Pancreas (tissue), 10 donors: ENCODE data around the gene LIF. TPM values are rescaled to one million over a fixed set of nuclear protein-coding genes. Genes with fewer than 3 reads are reported as not detected.
A peak's percentile ranks its signal among the peaks of the same experiment; 100 is the strongest.

Experiments
- ATAC-seq, 4 donors: fragments of 200-7000 bp; cut with Tn5 transposase; one replicate each; pipeline versions ENCODE4 v1.8.0 to v1.9.1; 2020; ENCODE audit warnings: mild to moderate bottlenecking in 4 of 4, moderate library complexity in 4 of 4
- DNase-seq, 6 donors: peaks; one replicate each; pipeline ENCODE4 v3.0.0-alpha.2; 2020
- FAIRE-seq: peaks from 2 replicates; lab custom pipeline; 2012; peaks lifted over from hg19 to GRCh38; lab: Jason Lieb, UNC
- H3K27ac ChIP-seq, 4 donors: fragments of 200-600 bp; sonication (generic); 1 replicate in 3 of 4; 2 replicates in 1 of 4; pipeline versions ENCODE4 v1.5.0 to v1.8.0; 2020
- H3K27me3 ChIP-seq, 4 donors: fragments of 200-600 bp; one replicate each; pipeline ENCODE4 v1.8.0; 2021
- H3K36me3 ChIP-seq, 3 donors: fragments of 200-600 bp; sonication (generic) in 1 of 3; one replicate each; pipeline versions ENCODE4 v1.5.0 to v1.8.0; 2020 to 2021
- H3K4me1 ChIP-seq, 3 donors: fragments of 200-600 bp; one replicate each; pipeline ENCODE4 v1.8.0; 2021
- H3K4me3 ChIP-seq, 4 donors: fragments of 200-600 bp; sonication (generic) in 2 of 4; one replicate each; pipeline versions ENCODE4 v1.5.0 to v1.8.0; 2020 to 2021
- H3K9me3 ChIP-seq, 4 donors: fragments of 200-600 bp; one replicate each; pipeline ENCODE4 v1.8.0; 2021
- WGBS, 2 donors: extraction: QIAGEN DNeasy Blood & Tissue Kit; methylation state at CpG; one replicate each; pipeline ENCODE4 v1.1.7; 2013; 5-methylcytosine and 5-hydroxymethylcytosine counted together
- intact Hi-C, 3 donors: fragments of 100-400 bp; cut with DNase I; formaldehyde crosslinking; loops; one replicate each; pipeline versions ENCODE4 v1.11.1 to v1.14.2; 2022
- polyA plus RNA-seq, 2 donors: library from polyadenylated mRNA; stranded (reverse); fragments of 200-250 nt; gene quantifications; one replicate each; pipeline ENCODE4 v1.2.3, GENCODE V29; 2013
- total RNA-seq, 6 donors: library from RNA; stranded (reverse); fragmentation: NEBNext Ultra II Directional in 4 of 6; extraction: Animal tissue kit (Norgen Biotek cat#: 25700) in 4 of 6; gene quantifications; one replicate each; pipeline versions ENCODE4 v1.2.1 to v1.2.4, GENCODE V29; 2021 to 2023
- TF ChIP-seq, protein P1 (sequence below), 4 donors: fragments of 200-600 bp; sonication (generic) in 3 of 4; IDR thresholded peaks; one replicate each; pipeline versions ENCODE4 v1.5.0 to v1.8.0; 2021; ENCODE audit warnings: antibody characterized with exemption in 4 of 4
- donor health status: healthy with polysubstance abuse.
- donor health status: DM: no; HTN: no; CAD: no; lungs with moderate emphysema.
- donor health status: DM: no; HTN: no; CAD: no.
- donor health status: control.
- donor health status: control.
- donor health status: Bipolar disorder and iron deficiency.
- donor health status: DM: yes; HTN: yes; CAD: no.
- donor health status: DM: no; HTN: no; CAD: no.
- donor health status: DM: no; HTN: no; CAD: no.
- donor health status: DM: yes; HTN: yes; CAD: no.

The LIF gene
- total and polyA plus RNA-seq, 8 donors: 0.32 to 5.8 (median 2.3) TPM

DNA sequence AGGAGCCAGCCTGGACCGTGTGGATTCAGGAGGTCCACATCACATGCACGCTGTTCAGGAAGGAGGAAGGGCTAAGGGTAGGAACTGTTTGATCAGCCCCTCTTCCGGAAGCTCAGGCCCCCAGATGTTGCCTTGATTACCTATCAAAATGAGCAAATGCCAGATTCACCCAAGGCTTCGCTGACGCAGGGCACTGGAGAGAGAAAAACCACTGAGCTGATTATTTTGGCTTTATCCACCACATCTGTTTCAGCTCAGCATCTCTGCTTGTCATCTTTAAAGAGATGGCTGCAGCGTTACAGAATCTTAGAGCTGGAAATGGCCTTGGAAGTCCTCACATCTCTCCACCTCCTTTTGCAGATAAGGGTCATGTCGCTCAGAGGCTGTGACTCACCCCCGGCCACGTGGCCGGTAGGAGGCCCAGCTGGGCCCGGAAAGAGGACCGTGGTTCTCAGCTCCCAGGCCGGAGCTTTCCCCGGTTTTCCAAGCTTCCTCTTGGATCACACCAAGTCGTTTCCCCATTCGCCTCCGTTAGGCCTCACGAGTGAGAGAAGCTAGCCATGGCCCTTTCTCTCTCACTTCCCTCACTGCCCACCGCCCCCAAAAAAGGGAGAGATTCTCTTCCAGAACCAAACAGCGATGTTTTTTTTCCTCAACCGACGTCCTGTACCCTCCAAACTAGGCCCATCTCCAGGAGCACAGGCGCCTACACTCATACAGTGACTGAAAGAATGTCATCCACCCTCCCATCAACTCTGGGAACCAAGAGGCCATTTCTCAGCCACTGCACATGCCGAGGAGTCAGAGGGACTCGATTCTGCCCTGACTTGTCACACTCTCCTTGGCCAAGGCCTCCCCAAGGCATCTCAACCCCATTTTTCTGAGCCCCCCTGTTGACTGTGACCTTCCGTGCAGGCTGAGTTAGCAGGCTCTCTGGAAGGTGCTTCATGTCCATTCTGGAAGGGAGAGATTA, 37.6 kb downstream of the LIF start:
- 69 to 70% methylated on average over 26 of the region's 26 CpGs for WGBS, 2 donors
- FAIRE-seq (no peak), ATAC-seq (peak; percentile 42 to 72 (median 51)), DNase-seq (peak in 4 of 6 donors; percentile 44 to 64 (median 56))
- H3K36me3 ChIP-seq: no peaks in the 10 kb centered on the region
- H3K9me3 ChIP-seq: no peaks in the 10 kb centered on the region
- peaks cover 0 to 5% (median 0%) of the 10 kb centered on the region in 3 donors for H3K4me1 ChIP-seq
- peak overlapping the region in 3 of 4 donors; percentile 4 to 75 (median 73) for H3K27ac ChIP-seq
- no peak overlapping the region for H3K4me3 ChIP-seq
- intact Hi-C loops: no loop called here
- TF ChIP-seq, protein P1, sequence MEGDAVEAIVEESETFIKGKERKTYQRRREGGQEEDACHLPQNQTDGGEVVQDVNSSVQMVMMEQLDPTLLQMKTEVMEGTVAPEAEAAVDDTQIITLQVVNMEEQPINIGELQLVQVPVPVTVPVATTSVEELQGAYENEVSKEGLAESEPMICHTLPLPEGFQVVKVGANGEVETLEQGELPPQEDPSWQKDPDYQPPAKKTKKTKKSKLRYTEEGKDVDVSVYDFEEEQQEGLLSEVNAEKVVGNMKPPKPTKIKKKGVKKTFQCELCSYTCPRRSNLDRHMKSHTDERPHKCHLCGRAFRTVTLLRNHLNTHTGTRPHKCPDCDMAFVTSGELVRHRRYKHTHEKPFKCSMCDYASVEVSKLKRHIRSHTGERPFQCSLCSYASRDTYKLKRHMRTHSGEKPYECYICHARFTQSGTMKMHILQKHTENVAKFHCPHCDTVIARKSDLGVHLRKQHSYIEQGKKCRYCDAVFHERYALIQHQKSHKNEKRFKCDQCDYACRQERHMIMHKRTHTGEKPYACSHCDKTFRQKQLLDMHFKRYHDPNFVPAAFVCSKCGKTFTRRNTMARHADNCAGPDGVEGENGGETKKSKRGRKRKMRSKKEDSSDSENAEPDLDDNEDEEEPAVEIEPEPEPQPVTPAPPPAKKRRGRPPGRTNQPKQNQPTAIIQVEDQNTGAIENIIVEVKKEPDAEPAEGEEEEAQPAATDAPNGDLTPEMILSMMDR (IDR thresholded peaks at IDR 0.05): no peak
- H3K27me3 ChIP-seq: no peaks in the 10 kb centered on the region

DNA sequence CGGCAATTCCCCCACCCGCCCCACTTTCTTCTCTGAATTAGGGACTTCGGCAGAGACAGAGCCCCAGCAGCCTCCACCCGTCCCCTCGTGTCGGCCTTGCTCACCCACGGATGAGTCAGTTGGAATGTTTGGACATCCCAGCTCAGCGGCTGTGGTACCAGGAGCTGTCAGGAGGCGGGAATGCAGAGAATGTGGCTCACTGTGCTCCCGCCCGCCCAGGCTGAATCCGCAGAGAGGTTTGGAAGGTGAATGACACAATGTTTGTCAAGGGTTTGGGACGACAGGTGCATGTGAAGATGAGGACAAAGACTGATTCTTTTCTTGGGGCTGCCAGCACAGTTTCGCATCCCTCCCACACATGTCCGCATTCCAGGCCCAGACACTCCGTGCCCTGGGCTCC, 39.6 kb downstream of the LIF start:
- FAIRE-seq: no peak

DNA sequence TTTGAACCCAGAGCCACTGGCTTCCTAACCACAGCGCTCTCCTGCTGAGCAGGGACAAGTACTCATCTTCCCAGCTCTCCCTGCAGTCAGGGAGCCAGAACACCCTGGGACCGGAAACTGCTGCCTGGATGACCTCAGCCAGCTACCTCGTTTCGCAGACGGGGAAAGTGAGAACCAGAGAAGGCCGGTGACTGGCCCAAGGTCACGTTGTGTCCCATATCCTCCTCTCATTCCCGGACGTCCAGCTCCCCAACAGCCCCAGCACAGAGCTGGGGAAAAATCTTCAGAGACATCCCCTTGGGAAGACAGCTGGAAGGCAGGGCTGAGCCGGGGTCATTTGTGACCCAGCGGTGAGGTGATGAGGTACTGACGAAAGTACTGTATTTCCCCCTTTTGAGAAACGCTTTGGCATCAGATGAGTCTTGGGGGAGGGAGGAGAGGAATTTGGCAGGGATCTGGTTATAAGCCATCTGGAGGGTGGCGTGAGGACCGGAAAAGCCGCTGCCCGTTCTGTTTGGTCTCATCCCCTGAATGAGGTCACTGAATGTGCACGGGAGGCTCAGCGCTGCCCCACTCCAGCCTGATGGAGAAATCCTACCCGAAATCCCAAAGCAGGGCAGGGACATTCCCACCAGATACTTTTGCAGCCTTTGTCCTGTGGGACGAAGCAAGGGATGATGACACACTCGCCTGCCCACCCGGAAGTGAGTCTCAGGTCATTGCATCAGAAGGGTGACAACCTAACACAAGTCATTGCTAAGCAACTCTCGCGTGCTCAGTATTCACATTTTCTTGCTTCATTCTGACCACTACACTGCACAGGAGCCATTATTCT, 41.1 kb downstream of the LIF start:
- peak in 3 of 4 donors; percentile 2 to 31 (median 5) for ATAC-seq
- DNase-seq: peak in 1 of 6 donors; percentile 21
- H3K36me3 ChIP-seq: no peaks in the 10 kb centered on the region

More for the DNA sequence above, 39.6 kb downstream of the LIF start:
- Histone ChIP-seq H3K27me3 (no peaks in the 10 kb centered on the region), H3K4me3 (no peak overlapping the region), H3K36me3 (no peaks in the 10 kb centered on the region), H3K27ac (peak overlapping the region in 3 of 4 donors; percentile 16 to 62 (median 46)), H3K4me1 (peaks cover 0 to 5% (median 0%) of the 10 kb centered on the region in 3 donors), H3K9me3 (no peaks in the 10 kb centered on the region)
- peak in 3 of 4 donors; percentile 34 to 43 (median 38) for ATAC-seq
- intact Hi-C loops: no loop called here
- DNase-seq: peak in 3 of 6 donors; percentile 40 to 56 (median 42)
- TF ChIP-seq, protein P1 (IDR thresholded peaks at IDR 0.05): no peak
- WGBS, 2 donors: 59 to 63% methylated on average over 16 of the region's 16 CpGs

DNA sequence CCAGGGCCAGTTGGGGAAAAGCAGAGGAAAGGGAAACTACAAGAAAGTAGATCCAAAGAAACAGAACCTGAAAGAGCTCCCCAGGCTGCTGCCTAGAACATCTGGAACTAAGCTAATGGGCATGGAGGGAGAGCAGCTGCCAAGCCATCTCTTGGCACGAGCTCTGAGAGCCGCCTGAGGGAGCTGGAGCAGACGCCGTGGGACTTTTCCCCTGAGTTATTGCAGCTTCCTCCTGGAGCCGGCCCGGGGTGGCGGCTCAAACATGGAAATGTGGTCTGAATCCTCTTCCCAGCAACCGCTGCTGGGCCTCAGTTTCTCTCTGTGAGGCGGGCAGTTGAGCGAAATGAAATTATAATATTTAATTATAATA, 41.8 kb downstream of the LIF start:
- no peaks in the 10 kb centered on the region for H3K27me3 ChIP-seq
- DNase-seq (peak in 1 of 6 donors; percentile 10), FAIRE-seq (no peak), ATAC-seq (no peak)
- intact Hi-C loops: no loop called here
- H3K9me3 ChIP-seq: no peaks in the 10 kb centered on the region
- TF ChIP-seq, protein P1 (IDR thresholded peaks at IDR 0.05): no peak
- H3K4me1 ChIP-seq: peaks cover 0 to 5% (median 0%) of the 10 kb centered on the region in 3 donors
- H3K27ac ChIP-seq: peak overlapping the region in 1 of 4 donors; percentile 62
- H3K36me3 ChIP-seq: no peaks in the 10 kb centered on the region
- 69 to 77% methylated on average over 10 of the region's 10 CpGs for WGBS, 2 donors
- H3K4me3 ChIP-seq: no peak overlapping the region

More for the DNA sequence above, 41.1 kb downstream of the LIF start:
- Histone ChIP-seq H3K4me3 (no peak overlapping the region), H3K27me3 (no peaks in the 10 kb centered on the region), H3K27ac (peak overlapping the region in 2 of 4 donors; percentile 46 to 62), H3K4me1 (peaks cover 0 to 5% (median 0%) of the 10 kb centered on the region in 3 donors), H3K9me3 (no peaks in the 10 kb centered on the region)
- FAIRE-seq: no peak
- 70 to 71% methylated on average over 25 of the region's 25 CpGs for WGBS, 2 donors
- TF ChIP-seq, protein P1 (IDR thresholded peaks at IDR 0.05): no peak
- intact Hi-C loops: no loop called here
